Measurements from ENCODE around the gene BLID.
A peak's percentile ranks its signal among the peaks of the same experiment; 100 is the strongest.

The BLID gene

DNA sequence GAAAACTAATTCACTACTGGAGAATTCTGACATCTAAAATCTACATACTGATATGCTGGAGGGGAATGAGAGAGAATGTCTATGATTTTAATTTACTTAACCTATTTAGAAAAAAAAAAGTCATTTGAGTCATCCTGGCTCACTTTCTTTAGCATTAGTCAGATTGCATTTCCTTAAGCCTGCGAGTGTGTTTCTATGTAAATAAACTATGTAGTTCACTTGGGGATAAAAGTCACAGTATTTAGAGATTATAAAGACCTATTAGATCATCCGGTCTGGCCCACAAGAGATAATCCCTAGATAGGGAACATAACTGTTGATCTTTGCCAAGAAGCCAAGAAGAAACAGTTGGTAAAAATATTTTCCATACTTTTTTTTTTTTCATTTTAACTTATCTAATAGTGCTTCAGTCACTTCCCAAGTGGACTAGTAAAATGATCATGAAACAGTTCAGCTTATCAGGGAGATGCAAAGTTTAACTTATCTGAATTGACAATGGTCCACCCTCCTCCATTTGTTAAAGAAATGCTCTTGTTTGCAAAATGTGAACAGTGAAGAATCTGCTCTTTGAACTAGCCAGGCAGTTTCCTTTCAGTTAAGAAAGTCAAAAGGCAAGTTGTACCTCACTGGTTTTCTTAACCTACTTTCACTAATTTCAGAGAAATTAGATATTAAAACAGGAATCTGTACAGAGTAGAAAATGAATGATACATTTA lies 21.2 kb upstream of the BLID start:
- peak overlapping the region; percentile 96 for H3K27ac ChIP-seq (ENCODE audit: poor library complexity, severe bottlenecking)
- TF ChIP-seq, protein P1, sequence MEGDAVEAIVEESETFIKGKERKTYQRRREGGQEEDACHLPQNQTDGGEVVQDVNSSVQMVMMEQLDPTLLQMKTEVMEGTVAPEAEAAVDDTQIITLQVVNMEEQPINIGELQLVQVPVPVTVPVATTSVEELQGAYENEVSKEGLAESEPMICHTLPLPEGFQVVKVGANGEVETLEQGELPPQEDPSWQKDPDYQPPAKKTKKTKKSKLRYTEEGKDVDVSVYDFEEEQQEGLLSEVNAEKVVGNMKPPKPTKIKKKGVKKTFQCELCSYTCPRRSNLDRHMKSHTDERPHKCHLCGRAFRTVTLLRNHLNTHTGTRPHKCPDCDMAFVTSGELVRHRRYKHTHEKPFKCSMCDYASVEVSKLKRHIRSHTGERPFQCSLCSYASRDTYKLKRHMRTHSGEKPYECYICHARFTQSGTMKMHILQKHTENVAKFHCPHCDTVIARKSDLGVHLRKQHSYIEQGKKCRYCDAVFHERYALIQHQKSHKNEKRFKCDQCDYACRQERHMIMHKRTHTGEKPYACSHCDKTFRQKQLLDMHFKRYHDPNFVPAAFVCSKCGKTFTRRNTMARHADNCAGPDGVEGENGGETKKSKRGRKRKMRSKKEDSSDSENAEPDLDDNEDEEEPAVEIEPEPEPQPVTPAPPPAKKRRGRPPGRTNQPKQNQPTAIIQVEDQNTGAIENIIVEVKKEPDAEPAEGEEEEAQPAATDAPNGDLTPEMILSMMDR (IDR thresholded peaks at IDR 0.05; ENCODE audit: poor library complexity, severe bottlenecking): no peak
- ATAC-seq (ENCODE audit: low read depth) (peak; percentile 69), DNase-seq (ENCODE audit: low spot score) (no peak)
- peaks cover 79% of the 10 kb centered on the region for H3K4me1 ChIP-seq (ENCODE audit: insufficient read depth, poor library complexity, severe bottlenecking)
- H3K9me3 ChIP-seq (ENCODE audit: severe bottlenecking): peaks cover 2% of the 10 kb centered on the region
- H3K36me3 ChIP-seq (ENCODE audit: low read depth): peaks cover 75% of the 10 kb centered on the region
- H3K4me3 ChIP-seq (ENCODE audit: severe bottlenecking): no peak overlapping the region
- no peaks in the 10 kb centered on the region for H3K27me3 ChIP-seq (ENCODE audit: insufficient read depth, poor library complexity, severe bottlenecking)

DNA sequence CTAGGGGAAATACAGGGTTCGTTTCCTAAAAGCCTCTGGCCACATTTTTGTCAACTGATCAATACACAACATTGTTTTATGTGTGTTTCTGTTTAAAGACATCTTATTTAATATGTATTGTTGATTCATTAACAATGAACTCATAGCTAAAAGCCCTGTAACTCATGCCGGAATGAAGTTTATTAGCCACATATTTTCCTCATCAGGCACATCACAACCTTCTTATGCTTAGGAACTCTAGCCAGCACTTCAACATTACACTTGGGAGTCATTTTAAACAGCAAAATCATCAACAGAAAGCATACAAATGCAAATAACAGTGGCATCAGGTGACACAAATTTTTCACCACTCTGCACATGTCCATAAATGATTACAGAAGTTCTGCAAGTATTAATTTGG lies 15.1 kb upstream of the BLID start:
- Histone ChIP-seq H3K4me3 (ENCODE audit: severe bottlenecking) (no peak overlapping the region), H3K27ac (ENCODE audit: poor library complexity, severe bottlenecking) (peak overlapping the region; percentile 18), H3K36me3 (ENCODE audit: low read depth) (peaks cover 98% of the 10 kb centered on the region), H3K27me3 (ENCODE audit: insufficient read depth, poor library complexity, severe bottlenecking) (no peaks in the 10 kb centered on the region), H3K9me3 (ENCODE audit: severe bottlenecking) (peaks cover 2% of the 10 kb centered on the region), H3K4me1 (ENCODE audit: insufficient read depth, poor library complexity, severe bottlenecking) (peaks cover 20% of the 10 kb centered on the region)
- DNase-seq (ENCODE audit: low spot score): no peak
- TF ChIP-seq, protein P1 (IDR thresholded peaks at IDR 0.05; ENCODE audit: poor library complexity, severe bottlenecking): no peak
- ATAC-seq (ENCODE audit: low read depth): no peak

DNA sequence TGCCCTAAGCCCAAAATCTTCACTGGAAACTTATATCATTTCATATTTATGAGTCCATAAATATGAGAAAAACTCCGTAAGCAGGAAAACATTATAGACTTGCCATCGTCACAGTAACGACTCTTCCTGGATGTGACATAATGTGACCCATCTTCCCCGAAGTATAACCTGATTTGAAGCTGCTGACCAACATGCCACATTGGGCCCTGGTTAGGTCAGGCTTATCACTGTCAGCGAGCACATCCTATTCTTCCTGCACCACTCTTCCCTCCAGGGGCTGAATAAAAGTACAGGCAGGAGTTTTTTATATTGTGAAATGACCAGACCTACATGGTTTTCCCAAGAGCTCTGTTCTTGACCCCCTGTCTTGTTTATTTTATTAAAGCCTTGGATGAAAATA lies 12.1 kb upstream of the BLID start:
- H3K27ac ChIP-seq (ENCODE audit: poor library complexity, severe bottlenecking): no peak overlapping the region
- DNase-seq (ENCODE audit: low spot score) (no peak), ATAC-seq (ENCODE audit: low read depth) (no peak)
- H3K9me3 ChIP-seq (ENCODE audit: severe bottlenecking): peaks cover 2% of the 10 kb centered on the region
- no peak overlapping the region for H3K4me3 ChIP-seq (ENCODE audit: severe bottlenecking)
- TF ChIP-seq, protein P1 (IDR thresholded peaks at IDR 0.05; ENCODE audit: poor library complexity, severe bottlenecking): no peak
- peaks cover 29% of the 10 kb centered on the region for H3K4me1 ChIP-seq (ENCODE audit: insufficient read depth, poor library complexity, severe bottlenecking)
- peaks cover 97% of the 10 kb centered on the region for H3K36me3 ChIP-seq (ENCODE audit: low read depth)
- H3K27me3 ChIP-seq (ENCODE audit: insufficient read depth, poor library complexity, severe bottlenecking): no peaks in the 10 kb centered on the region

DNA sequence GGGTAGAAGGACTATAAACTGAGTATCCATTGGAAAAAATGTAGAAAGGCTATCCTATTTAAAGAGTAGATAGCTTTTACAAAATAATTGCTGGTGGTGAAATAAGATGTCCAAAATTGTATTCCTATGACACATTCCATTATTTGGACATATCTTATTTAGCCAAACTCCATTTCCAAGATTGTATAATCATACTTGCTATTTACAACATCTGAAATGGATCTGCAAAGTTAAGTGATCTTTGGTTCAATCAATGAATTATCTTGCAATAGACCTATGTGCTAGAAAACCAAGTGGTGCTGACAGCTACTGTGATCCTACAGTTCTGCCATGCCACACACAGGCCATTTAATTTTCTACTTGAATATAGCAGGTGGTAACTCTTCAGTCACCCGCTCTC lies 11.0 kb upstream of the BLID start:
- H3K36me3 ChIP-seq (ENCODE audit: low read depth): peaks cover 97% of the 10 kb centered on the region
- no peaks in the 10 kb centered on the region for H3K27me3 ChIP-seq (ENCODE audit: insufficient read depth, poor library complexity, severe bottlenecking)
- no peak overlapping the region for H3K4me3 ChIP-seq (ENCODE audit: severe bottlenecking)
- no peak overlapping the region for H3K27ac ChIP-seq (ENCODE audit: poor library complexity, severe bottlenecking)
- H3K9me3 ChIP-seq (ENCODE audit: severe bottlenecking): no peaks in the 10 kb centered on the region
- TF ChIP-seq, protein P1 (IDR thresholded peaks at IDR 0.05; ENCODE audit: poor library complexity, severe bottlenecking): no peak
- DNase-seq (ENCODE audit: low spot score) (no peak), ATAC-seq (ENCODE audit: low read depth) (no peak)
- peaks cover 23% of the 10 kb centered on the region for H3K4me1 ChIP-seq (ENCODE audit: insufficient read depth, poor library complexity, severe bottlenecking)

DNA sequence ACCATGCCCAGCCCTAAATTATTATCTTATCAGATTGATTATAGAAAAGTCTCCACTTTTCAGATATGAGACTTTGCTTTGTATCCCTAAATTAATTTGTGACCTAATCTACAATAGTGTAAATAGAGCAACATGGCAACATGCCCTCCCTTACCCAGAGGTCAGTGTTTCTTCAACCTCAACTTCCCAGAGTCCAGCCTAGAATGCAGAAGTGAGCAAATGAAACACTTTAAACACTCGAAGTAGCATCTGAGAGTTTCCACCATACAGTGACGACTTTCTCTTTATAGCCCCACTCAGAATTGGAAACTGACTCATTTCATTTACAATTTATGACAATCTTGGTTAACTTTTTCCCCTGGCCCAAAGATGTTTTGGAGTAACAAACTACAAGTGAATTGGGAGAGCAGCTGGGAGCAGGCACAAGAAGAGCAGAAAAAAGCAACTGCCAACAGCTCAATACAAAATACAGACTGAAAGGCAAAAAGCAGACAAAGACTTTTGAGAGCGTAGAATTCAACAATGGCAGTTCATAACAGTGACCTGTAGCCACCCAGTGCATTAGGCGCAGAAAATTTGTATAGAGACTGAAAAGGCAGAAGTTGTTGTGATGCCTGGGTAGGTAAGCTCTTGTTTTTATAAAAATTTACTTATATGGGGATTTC lies 10.1 kb upstream of the BLID start:
- Histone ChIP-seq H3K4me1 (ENCODE audit: insufficient read depth, poor library complexity, severe bottlenecking) (peaks cover 23% of the 10 kb centered on the region), H3K4me3 (ENCODE audit: severe bottlenecking) (no peak overlapping the region), H3K27me3 (ENCODE audit: insufficient read depth, poor library complexity, severe bottlenecking) (no peaks in the 10 kb centered on the region), H3K9me3 (ENCODE audit: severe bottlenecking) (no peaks in the 10 kb centered on the region), H3K27ac (ENCODE audit: poor library complexity, severe bottlenecking) (peak overlapping the region; percentile 39), H3K36me3 (ENCODE audit: low read depth) (peaks cover 97% of the 10 kb centered on the region)
- no peak for DNase-seq (ENCODE audit: low spot score)
- TF ChIP-seq, protein P1 (IDR thresholded peaks at IDR 0.05; ENCODE audit: poor library complexity, severe bottlenecking): no peak
- no peak for ATAC-seq (ENCODE audit: low read depth)
